Astrocyte (in vitro differentiated cells and primary cell): ENCODE results near the gene MET. TPM values are rescaled to one million over a fixed set of nuclear protein-coding genes. Genes with fewer than 3 reads are reported as not detected.
A peak's percentile ranks its signal among the peaks of the same experiment; 100 is the strongest.

Experiments used
- DNase-seq: peaks from one replicate; pipeline ENCODE4 v3.0.0-alpha.2; 2010; ENCODE audit warnings: low read depth
- FAIRE-seq: peaks from 2 replicates; lab custom pipeline; 2011; peaks lifted over from hg19 to GRCh38; lab: Jason Lieb, UNC
- H2AFZ ChIP-seq: 2 replicates; pipeline ENCODE4 v1.6.0; 2012; ENCODE audit warnings: low read depth, low read length, inconsistent platforms
- H3K27ac ChIP-seq: 2 replicates; pipeline ENCODE4 v1.5.1; 2011; ENCODE audit warnings: low read depth, low read length, inconsistent platforms
- H3K27me3 ChIP-seq: 2 replicates; pipeline ENCODE4 v1.6.0; 2011; ENCODE audit warnings: low read length, inconsistent platforms; ENCODE audit not compliant: insufficient read depth
- H3K36me3 ChIP-seq: 2 replicates; pipeline ENCODE4 v1.5.1; 2011; ENCODE audit warnings: low read length, inconsistent platforms; ENCODE audit not compliant: insufficient read depth
- H3K4me1 ChIP-seq: 2 replicates; pipeline ENCODE4 v1.5.1; 2011; ENCODE audit warnings: low read length, inconsistent platforms; ENCODE audit not compliant: insufficient read depth
- H3K4me2 ChIP-seq: 2 replicates; pipeline ENCODE4 v1.6.0; 2012; ENCODE audit warnings: low read length, inconsistent platforms
- H3K4me3 ChIP-seq: 2 replicates; pipeline ENCODE4 v1.5.1; 2011; ENCODE audit warnings: low read depth, mild to moderate bottlenecking, low read length, inconsistent platforms; ENCODE audit not compliant: insufficient read depth
- H3K79me2 ChIP-seq: 2 replicates; pipeline ENCODE4 v1.6.0; 2012; ENCODE audit warnings: mild to moderate bottlenecking, low read length, inconsistent platforms; ENCODE audit not compliant: insufficient read depth
- H3K9ac ChIP-seq: 2 replicates; pipeline ENCODE4 v1.6.0; 2012; ENCODE audit warnings: mild to moderate bottlenecking, low read length, inconsistent platforms
- H3K9me3 ChIP-seq: 2 replicates; pipeline ENCODE4 v1.5.1; 2012; ENCODE audit warnings: low read depth, mild to moderate bottlenecking, low read length, inconsistent platforms; ENCODE audit not compliant: insufficient read depth
- H4K20me1 ChIP-seq: 2 replicates; pipeline ENCODE4 v1.6.0; 2012; ENCODE audit warnings: low read length, inconsistent platforms; ENCODE audit not compliant: insufficient read depth
- H3K27ac Mint-ChIP-seq: one replicate; pipeline ENCODE4 v1.8.0; 2021; ENCODE audit warnings: mild to moderate bottlenecking, mixed read lengths; ENCODE audit not compliant: unreplicated experiment
- H3K27me3 Mint-ChIP-seq: one replicate; pipeline ENCODE4 v1.8.0; 2021; ENCODE audit warnings: low read depth, mixed read lengths; ENCODE audit not compliant: unreplicated experiment
- H3K36me3 Mint-ChIP-seq: one replicate; pipeline ENCODE4 v1.8.0; 2021; ENCODE audit warnings: low read depth, mixed read lengths; ENCODE audit not compliant: unreplicated experiment
- H3K4me1 Mint-ChIP-seq: one replicate; pipeline ENCODE4 v1.8.0; 2021; ENCODE audit warnings: low read depth, mixed read lengths; ENCODE audit not compliant: unreplicated experiment
- H3K4me3 Mint-ChIP-seq: one replicate; pipeline ENCODE4 v1.8.0; 2021; ENCODE audit warnings: mild to moderate bottlenecking, moderate library complexity, mixed read lengths; ENCODE audit not compliant: unreplicated experiment
- H3K9me3 Mint-ChIP-seq: one replicate; pipeline ENCODE4 v1.8.0; 2021; ENCODE audit warnings: mild to moderate bottlenecking, mixed read lengths; ENCODE audit not compliant: unreplicated experiment
- EZH2 ChIP-seq: IDR thresholded peaks from 2 replicates; pipeline ENCODE4 v1.6.1; 2012; ENCODE audit warnings: mild to moderate bottlenecking, low read length, inconsistent platforms; ENCODE audit not compliant: insufficient read depth
- total RNA-seq: library from RNA; stranded (reverse); gene quantifications from 2 replicates; pipeline ENCODE4 v1.2.1, GENCODE V29; 2021
- TF ChIP-seq, protein P1 (sequence below): IDR thresholded peaks from 2 replicates; pipeline ENCODE4 v1.5.1; 2011; ENCODE audit warnings: low read depth, mild to moderate bottlenecking, inconsistent platforms, low read length, moderate library complexity; ENCODE audit not compliant: insufficient read depth

MET gene
- total RNA-seq, 1 donor from 2014 or later = 8.2 TPM

DNA sequence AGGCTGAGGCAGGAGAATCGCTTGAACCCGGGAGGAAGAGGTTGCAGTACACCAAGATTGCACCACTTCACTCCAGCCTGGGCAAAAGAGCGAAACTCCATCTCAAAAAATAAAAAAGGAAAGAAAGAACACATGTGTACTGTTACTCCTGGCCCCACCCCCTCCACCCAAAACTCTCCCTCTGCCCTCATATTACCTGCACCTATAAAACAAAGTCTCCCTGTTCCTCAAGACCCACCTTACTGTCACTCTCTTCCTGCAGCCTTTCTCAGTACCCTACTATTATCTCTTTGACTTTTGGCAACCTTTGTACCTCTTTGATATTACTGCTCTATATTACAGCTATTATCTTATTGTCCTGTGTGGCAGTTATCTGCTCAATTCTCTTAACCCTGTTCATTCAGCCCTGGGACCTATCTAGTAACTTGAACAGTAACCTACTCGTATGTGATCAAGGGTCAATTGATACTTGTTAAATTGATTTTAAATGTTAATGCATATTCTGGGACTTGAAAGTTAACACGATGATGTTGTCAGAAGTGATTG is 121.9 kb downstream of the MET start:
- H3K79me2 ChIP-seq = no peaks in the 10 kb centered on the region
- Mint-ChIP-seq H3K36me3 (no peaks in the 10 kb centered on the region), H3K27ac (no peak overlapping the region), H3K4me1 (peaks cover 5% of the 10 kb centered on the region), H3K4me3 (no peak overlapping the region), H3K27me3 (no peaks in the 10 kb centered on the region), H3K9me3 (no peaks in the 10 kb centered on the region)
- peaks cover 19% of the 10 kb centered on the region for H3K36me3 ChIP-seq
- no peak overlapping the region for H3K4me3 ChIP-seq
- H3K4me2 ChIP-seq = no peak overlapping the region
- no peaks in the 10 kb centered on the region for H3K9me3 ChIP-seq
- no peak for DNase-seq
- no peak for FAIRE-seq
- no peaks in the 10 kb centered on the region for H3K4me1 ChIP-seq
- H3K9ac ChIP-seq = no peak overlapping the region
- H3K27ac ChIP-seq = no peak overlapping the region
- no peak for TF ChIP-seq EZH2
- TF ChIP-seq, protein P1, sequence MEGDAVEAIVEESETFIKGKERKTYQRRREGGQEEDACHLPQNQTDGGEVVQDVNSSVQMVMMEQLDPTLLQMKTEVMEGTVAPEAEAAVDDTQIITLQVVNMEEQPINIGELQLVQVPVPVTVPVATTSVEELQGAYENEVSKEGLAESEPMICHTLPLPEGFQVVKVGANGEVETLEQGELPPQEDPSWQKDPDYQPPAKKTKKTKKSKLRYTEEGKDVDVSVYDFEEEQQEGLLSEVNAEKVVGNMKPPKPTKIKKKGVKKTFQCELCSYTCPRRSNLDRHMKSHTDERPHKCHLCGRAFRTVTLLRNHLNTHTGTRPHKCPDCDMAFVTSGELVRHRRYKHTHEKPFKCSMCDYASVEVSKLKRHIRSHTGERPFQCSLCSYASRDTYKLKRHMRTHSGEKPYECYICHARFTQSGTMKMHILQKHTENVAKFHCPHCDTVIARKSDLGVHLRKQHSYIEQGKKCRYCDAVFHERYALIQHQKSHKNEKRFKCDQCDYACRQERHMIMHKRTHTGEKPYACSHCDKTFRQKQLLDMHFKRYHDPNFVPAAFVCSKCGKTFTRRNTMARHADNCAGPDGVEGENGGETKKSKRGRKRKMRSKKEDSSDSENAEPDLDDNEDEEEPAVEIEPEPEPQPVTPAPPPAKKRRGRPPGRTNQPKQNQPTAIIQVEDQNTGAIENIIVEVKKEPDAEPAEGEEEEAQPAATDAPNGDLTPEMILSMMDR = no peak
- H4K20me1 ChIP-seq = no peaks in the 10 kb centered on the region
- no peaks in the 10 kb centered on the region for H3K27me3 ChIP-seq
- H2AFZ ChIP-seq = no peak overlapping the region

DNA sequence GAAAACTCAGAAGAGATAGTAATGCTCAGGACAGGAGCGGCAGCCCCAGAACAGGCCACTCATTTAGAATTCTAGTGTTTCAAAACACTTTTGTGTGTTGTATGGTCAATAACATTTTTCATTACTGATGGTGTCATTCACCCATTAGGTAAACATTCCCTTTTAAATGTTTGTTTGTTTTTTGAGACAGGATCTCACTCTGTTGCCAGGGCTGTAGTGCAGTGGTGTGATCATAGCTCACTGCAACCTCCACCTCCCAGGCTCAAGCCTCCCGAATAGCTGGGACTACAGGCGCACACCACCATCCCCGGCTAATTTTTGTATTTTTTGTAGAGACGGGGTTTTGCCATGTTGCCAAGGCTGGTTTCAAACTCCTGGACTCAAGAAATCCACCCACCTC is 124.5 kb downstream of the MET start:
- no peak for FAIRE-seq
- H3K4me3 Mint-ChIP-seq = no peak overlapping the region
- H2AFZ ChIP-seq = no peak overlapping the region
- peaks cover 11% of the 10 kb centered on the region for H3K36me3 ChIP-seq
- no peak overlapping the region for H3K4me3 ChIP-seq
- H3K9me3 ChIP-seq = no peaks in the 10 kb centered on the region
- no peaks in the 10 kb centered on the region for H3K36me3 Mint-ChIP-seq
- no peak overlapping the region for H3K27ac Mint-ChIP-seq
- H3K4me2 ChIP-seq = no peak overlapping the region
- H3K4me1 Mint-ChIP-seq = peaks cover 14% of the 10 kb centered on the region
- no peaks in the 10 kb centered on the region for H3K27me3 ChIP-seq
- DNase-seq = no peak
- no peaks in the 10 kb centered on the region for H3K9me3 Mint-ChIP-seq
- H4K20me1 ChIP-seq = no peaks in the 10 kb centered on the region
- H3K27ac ChIP-seq = no peak overlapping the region
- no peak for TF ChIP-seq EZH2
- TF ChIP-seq, protein P1 = no peak
- no peaks in the 10 kb centered on the region for H3K27me3 Mint-ChIP-seq
- H3K79me2 ChIP-seq = no peaks in the 10 kb centered on the region
- peaks cover 10% of the 10 kb centered on the region for H3K4me1 ChIP-seq
- H3K9ac ChIP-seq = no peak overlapping the region

DNA sequence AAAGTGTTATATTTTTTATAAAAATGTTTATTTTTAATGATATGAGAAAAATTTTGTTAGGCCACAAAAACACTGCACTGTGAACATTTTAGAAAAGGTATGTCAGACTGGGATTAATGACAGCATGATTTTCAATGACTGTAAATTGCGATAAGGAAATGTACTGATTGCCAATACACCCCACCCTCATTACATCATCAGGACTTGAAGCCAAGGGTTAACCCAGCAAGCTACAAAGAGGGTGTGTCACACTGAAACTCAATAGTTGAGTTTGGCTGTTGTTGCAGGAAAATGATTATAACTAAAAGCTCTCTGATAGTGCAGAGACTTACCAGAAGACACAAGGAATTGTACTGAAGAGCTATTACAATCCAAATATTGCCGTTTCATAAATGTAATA is 125.6 kb downstream of the MET start:
- no peaks in the 10 kb centered on the region for H3K79me2 ChIP-seq
- H3K36me3 ChIP-seq = peaks cover 11% of the 10 kb centered on the region
- H3K9me3 ChIP-seq = no peaks in the 10 kb centered on the region
- H3K4me2 ChIP-seq = no peak overlapping the region
- no peak overlapping the region for H3K4me3 ChIP-seq
- no peaks in the 10 kb centered on the region for H3K27me3 ChIP-seq
- FAIRE-seq (no peak), DNase-seq (peak; percentile 73)
- H3K4me1 ChIP-seq = peaks cover 21% of the 10 kb centered on the region
- Mint-ChIP-seq H3K27ac (no peak overlapping the region), H3K4me3 (no peak overlapping the region), H3K27me3 (no peaks in the 10 kb centered on the region), H3K36me3 (no peaks in the 10 kb centered on the region), H3K9me3 (no peaks in the 10 kb centered on the region), H3K4me1 (peaks cover 23% of the 10 kb centered on the region)
- TF ChIP-seq, protein P1 = no peak
- no peak for TF ChIP-seq EZH2
- H3K9ac ChIP-seq = no peak overlapping the region
- H2AFZ ChIP-seq = no peak overlapping the region
- H3K27ac ChIP-seq = no peak overlapping the region
- no peaks in the 10 kb centered on the region for H4K20me1 ChIP-seq
